ENCODE results near the gene ZNF516.

DNA sequence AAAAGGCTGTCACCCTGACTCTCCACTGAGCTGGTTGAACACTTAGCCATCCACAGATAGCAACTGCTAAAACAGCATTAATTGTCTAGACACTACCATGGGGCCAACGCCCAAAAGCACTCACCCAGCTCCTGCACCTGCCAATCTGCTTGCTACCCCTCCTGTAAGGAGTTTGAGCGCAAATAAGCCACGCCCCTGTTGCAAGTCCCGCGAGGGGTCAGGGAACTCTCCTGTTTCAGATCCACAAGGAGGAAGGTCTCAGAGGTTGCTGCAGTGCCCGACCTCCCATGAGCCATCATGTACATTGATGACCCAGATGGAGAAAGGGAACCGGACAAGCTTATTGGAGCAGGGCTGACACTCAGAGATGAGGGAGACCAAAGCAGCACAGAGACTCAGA, 106.8 kb downstream of the ZNF516 start:
- TF ChIP-seq, protein P1, sequence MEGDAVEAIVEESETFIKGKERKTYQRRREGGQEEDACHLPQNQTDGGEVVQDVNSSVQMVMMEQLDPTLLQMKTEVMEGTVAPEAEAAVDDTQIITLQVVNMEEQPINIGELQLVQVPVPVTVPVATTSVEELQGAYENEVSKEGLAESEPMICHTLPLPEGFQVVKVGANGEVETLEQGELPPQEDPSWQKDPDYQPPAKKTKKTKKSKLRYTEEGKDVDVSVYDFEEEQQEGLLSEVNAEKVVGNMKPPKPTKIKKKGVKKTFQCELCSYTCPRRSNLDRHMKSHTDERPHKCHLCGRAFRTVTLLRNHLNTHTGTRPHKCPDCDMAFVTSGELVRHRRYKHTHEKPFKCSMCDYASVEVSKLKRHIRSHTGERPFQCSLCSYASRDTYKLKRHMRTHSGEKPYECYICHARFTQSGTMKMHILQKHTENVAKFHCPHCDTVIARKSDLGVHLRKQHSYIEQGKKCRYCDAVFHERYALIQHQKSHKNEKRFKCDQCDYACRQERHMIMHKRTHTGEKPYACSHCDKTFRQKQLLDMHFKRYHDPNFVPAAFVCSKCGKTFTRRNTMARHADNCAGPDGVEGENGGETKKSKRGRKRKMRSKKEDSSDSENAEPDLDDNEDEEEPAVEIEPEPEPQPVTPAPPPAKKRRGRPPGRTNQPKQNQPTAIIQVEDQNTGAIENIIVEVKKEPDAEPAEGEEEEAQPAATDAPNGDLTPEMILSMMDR (conservative IDR thresholded peaks at IDR 0.05; ENCODE audit: low read depth, low read length), result no peak
- TF ChIP-seq RAD21 (IDR thresholded peaks at IDR 0.05; ENCODE audit: low read length), result no peak
- no peak for TF ChIP-seq POLR2A (IDR thresholded peaks at IDR 0.05; ENCODE audit: low read depth, low read length)
- TF ChIP-seq MAFK (IDR thresholded peaks at IDR 0.05; ENCODE audit: low read depth, low read length), result no peak
- no peak for TF ChIP-seq CEBPB (IDR thresholded peaks at IDR 0.05; ENCODE audit: low read depth, low read length)
- no peak for TF ChIP-seq RFX5 (IDR thresholded peaks at IDR 0.05; ENCODE audit: low read depth, low read length)
- no peak for TF ChIP-seq RCOR1 (IDR thresholded peaks at IDR 0.05; ENCODE audit: insufficient replicate concordance, low read length)
